Stimulated activated CD4-positive, alpha-beta T cell treated with anti-CD3 and anti-CD28 coated beads, Interleukin-12 subunit alpha, Interleukin-12 subunit beta, amount 100 ng/mL, for 48 hours (primary cell): ENCODE results near the gene SGCD.
"Not testable (repeated sequence)": the region's sequence is repeated elsewhere in the genome, so short reads cannot be mapped to it uniquely, and the experiment has no call there.

ENCODE experiments used
- DNase-seq, 3 donors: peaks; one replicate each; pipeline ENCODE4 v3.0.0-alpha.2; 2020; ENCODE audit warnings: low read depth in 2 of 3, low spot score in 1 of 3

Gene SGCD

GRCh38 chr5:156617426-156617825 lies 290.5 kb downstream of the SGCD start:
- no peak for DNase-seq

- no peak for DNase-seq
These were observed 291.6 kb downstream of the SGCD start for GRCh38 chr5:156618601-156619000.

GRCh38 chr5:156621719-156622118 lies 294.8 kb downstream of the SGCD start:
- DNase-seq: no peak

GRCh38 chr5:156623381-156624040 lies 296.5 kb downstream of the SGCD start:
- no peak for DNase-seq

- DNase-seq: no peak
These were observed 297.7 kb downstream of the SGCD start for GRCh38 chr5:156624686-156625085.

- no peak for DNase-seq
These were observed 301.5 kb downstream of the SGCD start for GRCh38 chr5:156628421-156628820.

- DNase-seq: no peak
These were observed 304.0 kb downstream of the SGCD start for GRCh38 chr5:156631005-156631404.

- DNase-seq: no peak
These were observed 307.3 kb downstream of the SGCD start for GRCh38 chr5:156634301-156634700.

GRCh38 chr5:156640691-156641241 lies 313.8 kb downstream of the SGCD start:
- DNase-seq: no peak

- no peak for DNase-seq
These were observed 314.7 kb downstream of the SGCD start for GRCh38 chr5:156641686-156642085.

- no peak for DNase-seq
These were observed 320.1 kb downstream of the SGCD start for GRCh38 chr5:156647034-156647451.

GRCh38 chr5:156654444-156654843 lies 327.5 kb downstream of the SGCD start:
- DNase-seq: no peak

GRCh38 chr5:156655732-156656131 lies 328.8 kb downstream of the SGCD start:
- DNase-seq: no peak

GRCh38 chr5:156664832-156665231 lies 337.9 kb downstream of the SGCD start:
- DNase-seq: not testable (repeated sequence)

GRCh38 chr5:156666686-156667085 lies 339.7 kb downstream of the SGCD start:
- DNase-seq: not testable (repeated sequence)

- DNase-seq: no peak
These were observed 340.7 kb downstream of the SGCD start for GRCh38 chr5:156667616-156668015.

- no peak for DNase-seq
These were observed 342.5 kb downstream of the SGCD start for GRCh38 chr5:156669416-156669815.

- no peak for DNase-seq
These were observed 343.7 kb downstream of the SGCD start for GRCh38 chr5:156670615-156671014.

- no peak for DNase-seq
These were observed 348.4 kb downstream of the SGCD start for GRCh38 chr5:156675395-156675794.

- DNase-seq: no peak
These were observed 351.0 kb downstream of the SGCD start for GRCh38 chr5:156677963-156678362.

- DNase-seq: no peak
These were observed 351.5 kb downstream of the SGCD start for GRCh38 chr5:156678484-156678883.

GRCh38 chr5:156680831-156681230 lies 353.9 kb downstream of the SGCD start:
- no peak for DNase-seq

GRCh38 chr5:156681265-156681664 lies 354.3 kb downstream of the SGCD start:
- DNase-seq: no peak
